Spleen (tissue), 11 donors: ENCODE data around the gene TRIM63. TPM values are rescaled to one million over a fixed set of nuclear protein-coding genes. Genes with fewer than 3 reads are reported as not detected.

Experiments used
- DNase-seq: peaks from one replicate; pipeline ENCODE4 v3.0.0-alpha.2; 2020
- H3K27ac ChIP-seq, 8 donors: fragments of 200-600 bp; sonication (generic) in 7 of 8; 1 replicate in 4 of 8; 2 replicates in 4 of 8; pipeline versions ENCODE4 v1.5.0 to v1.8.0; 2016 to 2021; ENCODE audit warnings: inconsistent platforms in 4 of 8, mild to moderate bottlenecking in 4 of 8, moderate library complexity in 1 of 8
- H3K27me3 ChIP-seq, 7 donors: fragments of 200-600 bp; sonication (generic) in 6 of 7; replicated peaks in 1 of 7; 1 replicate in 4 of 7; 2 replicates in 3 of 7; pipeline versions ENCODE4 v1.5.0 to v1.8.0; 2016 to 2021; ENCODE audit warnings: inconsistent platforms in 3 of 7, mild to moderate bottlenecking in 1 of 7
- H3K36me3 ChIP-seq, 6 donors: fragments of 200-600 bp; sonication (generic) in 5 of 6; 1 replicate in 4 of 6; 2 replicates in 2 of 6; pipeline versions ENCODE4 v1.5.0 to v1.8.0; 2016 to 2021; ENCODE audit warnings: inconsistent platforms in 2 of 6
- H3K4me1 ChIP-seq, 6 donors: fragments of 200-600 bp; sonication (generic) in 5 of 6; 1 replicate in 3 of 6; 2 replicates in 3 of 6; pipeline versions ENCODE4 v1.5.0 to v1.8.0; 2016 to 2021; ENCODE audit warnings: inconsistent platforms in 3 of 6
- H3K4me3 ChIP-seq, 8 donors: fragments of 200-600 bp; sonication (generic) in 7 of 8; 1 replicate in 4 of 8; 2 replicates in 4 of 8; pipeline versions ENCODE4 v1.5.0 to v1.8.0; 2016 to 2021; ENCODE audit warnings: inconsistent platforms in 4 of 8, mild to moderate bottlenecking in 4 of 8, moderate library complexity in 2 of 8
- H3K9me3 ChIP-seq, 8 donors: fragments of 200-600 bp; sonication (generic) in 7 of 8; 1 replicate in 4 of 8; 2 replicates in 4 of 8; pipeline versions ENCODE4 v1.5.0 to v1.8.0; 2016 to 2021; ENCODE audit warnings: inconsistent platforms in 4 of 8
- POLR2A ChIP-seq, 3 donors: fragments of 450-650 bp; IDR thresholded peaks; one replicate each; pipeline ENCODE4 v1.5.1; 2017; ENCODE audit warnings: antibody characterized with exemption in 3 of 3, mild to moderate bottlenecking in 1 of 3
- POLR2AphosphoS5 ChIP-seq, 3 donors: sonication (generic); formaldehyde crosslinking; IDR thresholded peaks; one replicate each; pipeline ENCODE4 v1.5.1; 2017; ENCODE audit warnings: antibody characterized with exemption in 3 of 3
- WGBS, 5 donors: extraction: QIAGEN DNeasy Blood & Tissue Kit in 3 of 5; methylation state at CpG; one replicate each; pipeline versions ENCODE4 v1.1.5 to v1.1.7; 2013 to 2018; 5-methylcytosine and 5-hydroxymethylcytosine counted together
- intact Hi-C: fragments of 100-400 bp; cut with DNase I; formaldehyde crosslinking; loops from one replicate; pipeline ENCODE4 v1.15.0; 2023; ENCODE audit warnings: low total_unique reads
- polyA plus RNA-seq, 3 donors: library from polyadenylated mRNA; stranded (reverse); fragments of 200-250 nt; gene quantifications; one replicate each; pipeline ENCODE4 v1.2.1, GENCODE V29; 2013
- total RNA-seq, 7 donors: library from RNA; depleted of rRNA in 3 of 7; stranded (reverse); fragments of >200 nt in 3 of 7; fragmentation: NEBNext Ultra II Directional in 4 of 7; extraction: Animal tissue kit (Norgen Biotek cat#: 25700) in 4 of 7; gene quantifications; one replicate each; pipeline versions ENCODE4 v1.1.0 to v1.2.1, GENCODE V29; 2016 to 2021
- TF ChIP-seq, protein P1 (sequence below), 11 experiments: fragments of 200-600 bp in 7 of 11; fragments of 450-650 bp in 4 of 11; sonication (generic) in 4 of 11; IDR thresholded peaks in 8 of 11; conservative IDR thresholded peaks in 3 of 11; 1 replicate in 7 of 11; 2 replicates in 4 of 11; pipeline versions ENCODE4 v1.4.0 to v1.8.0; 2016 to 2021; ENCODE audit warnings: antibody characterized with exemption in 11 of 11, inconsistent platforms in 4 of 11, mild to moderate bottlenecking in 1 of 11
- donor health status: healthy with polysubstance abuse.
- donor health status: DM: no; HTN: no; CAD: no; lungs with moderate emphysema.
- donor health status: DM: no; HTN: no; CAD: no.
- donor health status: Bipolar disorder and iron deficiency.
- donor health status: healthy.
- donor health status: DM: no; HTN: no; CAD: no.
- donor health status: DM: yes; HTN: yes; CAD: no.

TRIM63 gene
- total and polyA plus RNA-seq, 10 donors = 0.13 to 0.61 (median 0.30) TPM; not detected in 5

DNA sequence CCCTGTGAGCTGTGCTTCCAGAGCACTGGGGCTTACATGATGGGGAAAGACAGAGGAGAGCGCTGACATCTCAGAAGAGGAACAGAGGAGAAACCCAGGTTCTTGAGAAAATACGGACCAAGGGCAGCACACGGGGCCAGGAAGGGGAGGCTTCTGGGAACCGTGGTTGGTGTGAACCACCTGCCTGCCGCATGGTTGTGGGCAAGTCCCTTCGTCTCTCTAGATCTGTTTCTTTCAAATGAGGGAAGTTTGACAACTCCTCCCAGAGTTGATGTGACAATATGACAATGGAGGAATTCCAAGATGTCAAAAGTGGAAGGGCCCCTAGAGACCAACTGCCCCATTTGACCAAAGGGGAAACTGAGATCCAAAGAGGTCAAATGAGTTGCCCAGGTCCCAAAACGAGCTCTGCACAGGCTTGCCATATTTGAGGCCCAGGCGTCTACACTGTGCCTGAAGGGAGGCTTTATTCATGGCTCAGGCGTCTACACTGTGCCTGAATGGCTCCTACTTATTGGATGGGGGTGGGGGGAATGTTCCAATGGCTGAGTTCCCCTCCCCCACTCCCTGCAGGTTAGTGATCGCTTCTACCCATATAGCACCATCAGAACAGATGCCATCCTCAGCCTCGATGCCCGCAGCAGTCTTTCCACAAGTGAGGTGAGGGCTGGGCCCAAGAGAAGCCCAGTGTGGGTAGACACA is 34.6 kb downstream of the TRIM63 start:
- Histone ChIP-seq H3K27me3 (peaks cover 0 to 28% (median 0%) of the 10 kb centered on the region in 7 donors), H3K27ac (no peak overlapping the region), H3K9me3 (no peaks in the 10 kb centered on the region), H3K4me1 (peaks cover 6 to 28% (median 15%) of the 10 kb centered on the region in 6 donors), H3K4me3 (no peak overlapping the region), H3K36me3 (no peaks in the 10 kb centered on the region)
- 62 to 82% (median 80%) methylated on average over 9 to 12 of the region's 12 CpGs for WGBS, 5 donors
- DNase-seq = no peak
- intact Hi-C loops = loop anchor here (10.0 kb wide), 1 partner anchor 112 kb away; no protein-coding TSS in a partner anchor
- TF ChIP-seq POLR2AphosphoS5 (IDR thresholded peaks at IDR 0.05) = no peak

DNA sequence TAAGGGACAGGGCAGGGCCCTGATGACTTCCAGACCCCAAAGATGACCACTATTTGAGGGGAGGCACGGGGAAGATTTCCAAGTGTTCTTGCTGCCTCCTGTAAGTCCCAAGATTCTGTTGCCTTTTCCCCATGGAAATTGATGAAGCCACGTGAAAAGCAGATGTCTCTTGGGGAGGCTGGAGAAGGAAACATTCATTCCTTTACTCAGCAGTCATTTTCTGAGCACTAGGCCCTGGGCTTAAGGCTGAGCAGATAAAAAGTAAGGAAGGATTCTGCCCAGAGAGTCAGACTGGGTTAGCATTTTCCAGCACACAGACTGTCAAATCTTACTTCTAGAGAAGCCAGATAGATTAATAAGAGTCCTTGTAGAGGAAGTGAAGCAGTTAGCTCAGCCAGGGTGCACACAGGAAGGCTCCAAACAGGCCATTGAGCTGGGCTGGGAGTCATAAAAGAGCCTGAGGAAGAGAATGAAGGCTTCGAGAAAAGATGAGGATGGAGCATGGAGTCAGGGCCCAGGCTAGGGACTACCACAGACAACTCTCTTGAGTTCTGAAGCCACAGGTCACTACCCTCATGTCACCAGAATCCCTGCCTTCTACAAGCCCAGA is 35.7 kb downstream of the TRIM63 start:
- WGBS, 5 donors = 64 to 90% (median 70%) methylated on average over 3 of the region's 3 CpGs
- peaks cover 0 to 27% (median 0%) of the 10 kb centered on the region in 7 donors for H3K27me3 ChIP-seq
- no peak overlapping the region for H3K4me3 ChIP-seq
- H3K36me3 ChIP-seq = no peaks in the 10 kb centered on the region
- H3K9me3 ChIP-seq = no peaks in the 10 kb centered on the region
- peaks cover 6 to 26% (median 15%) of the 10 kb centered on the region in 6 donors for H3K4me1 ChIP-seq
- intact Hi-C loops = loop anchor here (10.0 kb wide), 1 partner anchor 113 kb away; no protein-coding TSS in a partner anchor
- DNase-seq = no peak
- H3K27ac ChIP-seq = no peak overlapping the region
- TF ChIP-seq, protein P1, sequence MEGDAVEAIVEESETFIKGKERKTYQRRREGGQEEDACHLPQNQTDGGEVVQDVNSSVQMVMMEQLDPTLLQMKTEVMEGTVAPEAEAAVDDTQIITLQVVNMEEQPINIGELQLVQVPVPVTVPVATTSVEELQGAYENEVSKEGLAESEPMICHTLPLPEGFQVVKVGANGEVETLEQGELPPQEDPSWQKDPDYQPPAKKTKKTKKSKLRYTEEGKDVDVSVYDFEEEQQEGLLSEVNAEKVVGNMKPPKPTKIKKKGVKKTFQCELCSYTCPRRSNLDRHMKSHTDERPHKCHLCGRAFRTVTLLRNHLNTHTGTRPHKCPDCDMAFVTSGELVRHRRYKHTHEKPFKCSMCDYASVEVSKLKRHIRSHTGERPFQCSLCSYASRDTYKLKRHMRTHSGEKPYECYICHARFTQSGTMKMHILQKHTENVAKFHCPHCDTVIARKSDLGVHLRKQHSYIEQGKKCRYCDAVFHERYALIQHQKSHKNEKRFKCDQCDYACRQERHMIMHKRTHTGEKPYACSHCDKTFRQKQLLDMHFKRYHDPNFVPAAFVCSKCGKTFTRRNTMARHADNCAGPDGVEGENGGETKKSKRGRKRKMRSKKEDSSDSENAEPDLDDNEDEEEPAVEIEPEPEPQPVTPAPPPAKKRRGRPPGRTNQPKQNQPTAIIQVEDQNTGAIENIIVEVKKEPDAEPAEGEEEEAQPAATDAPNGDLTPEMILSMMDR (IDR thresholded peaks at IDR 0.05 in 8 of 11, conservative IDR thresholded peaks at IDR 0.05 in 3 of 11) = no peak
- no peak for TF ChIP-seq POLR2AphosphoS5 (IDR thresholded peaks at IDR 0.05)
- TF ChIP-seq POLR2A (IDR thresholded peaks at IDR 0.05) = no peak

DNA sequence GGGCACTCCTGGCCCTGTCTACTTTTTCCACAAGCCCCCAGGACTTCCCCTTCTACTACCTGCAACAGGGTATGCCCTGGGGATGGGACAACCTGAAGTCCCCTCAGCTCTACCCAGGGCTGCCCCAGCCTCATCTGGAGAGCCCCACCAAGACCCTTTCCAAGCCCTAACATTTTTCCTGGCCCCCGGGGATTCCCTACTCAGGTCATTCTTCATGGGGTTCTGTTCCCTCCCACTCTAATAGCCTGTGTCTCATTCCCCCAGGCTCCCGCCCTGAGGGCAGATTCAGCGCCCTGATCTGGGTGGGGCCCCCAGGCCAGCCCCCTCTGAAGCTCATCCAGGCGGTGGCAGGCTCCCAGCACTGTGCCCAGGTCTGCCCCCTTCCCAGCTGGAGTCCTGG is 36.2 kb downstream of the TRIM63 start:
- DNase-seq = no peak
- peaks cover 0 to 22% (median 0%) of the 10 kb centered on the region in 7 donors for H3K27me3 ChIP-seq
- TF ChIP-seq, protein P1 (IDR thresholded peaks at IDR 0.05 in 8 of 11, conservative IDR thresholded peaks at IDR 0.05 in 3 of 11) = no peak
- TF ChIP-seq POLR2A (IDR thresholded peaks at IDR 0.05) (no peak), POLR2AphosphoS5 (IDR thresholded peaks at IDR 0.05) (no peak)
- peaks cover 3 to 21% (median 11%) of the 10 kb centered on the region in 6 donors for H3K4me1 ChIP-seq
- H3K4me3 ChIP-seq = no peak overlapping the region
- H3K27ac ChIP-seq = no peak overlapping the region
- WGBS, 5 donors = 86 to 95% (median 88%) methylated on average over 4 of the region's 4 CpGs
- no peaks in the 10 kb centered on the region for H3K36me3 ChIP-seq
- H3K9me3 ChIP-seq = no peaks in the 10 kb centered on the region
- intact Hi-C loops = loop anchor here (10.0 kb wide), 1 partner anchor 114 kb away; no protein-coding TSS in a partner anchor

DNA sequence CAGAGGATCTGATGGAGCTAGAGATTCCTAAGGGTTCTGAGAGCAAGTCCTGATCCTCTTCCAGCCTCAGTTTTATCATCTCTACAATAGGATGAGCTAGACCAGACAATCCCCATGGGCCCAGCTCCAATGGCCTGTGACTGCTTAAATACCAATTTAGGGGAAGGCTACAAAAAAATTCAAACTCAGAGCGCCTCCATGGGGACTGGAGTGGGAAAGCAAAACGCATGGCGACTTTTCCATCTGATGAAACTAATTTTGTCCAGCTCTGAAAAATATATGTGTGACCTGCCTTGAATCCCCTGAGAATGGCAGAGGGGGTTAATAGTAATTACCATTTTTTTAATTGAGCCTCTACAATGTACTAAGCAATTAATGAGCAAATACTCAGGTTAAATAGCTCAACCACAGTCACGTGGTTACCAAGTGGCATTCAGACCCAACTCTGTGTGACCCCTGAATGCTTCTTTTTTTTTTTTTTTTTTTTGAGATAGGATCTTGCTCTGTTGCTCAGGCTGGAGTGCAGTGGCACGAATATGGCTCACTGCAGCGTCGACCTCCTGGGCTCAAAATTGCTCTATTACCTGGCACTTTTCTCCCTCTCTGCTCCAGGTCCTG is 37.5 kb downstream of the TRIM63 start:
- Histone ChIP-seq H3K9me3 (no peaks in the 10 kb centered on the region), H3K4me1 (peaks cover 0 to 14% (median 5%) of the 10 kb centered on the region in 6 donors), H3K36me3 (no peaks in the 10 kb centered on the region), H3K27ac (no peak overlapping the region), H3K27me3 (peaks cover 0 to 19% (median 0%) of the 10 kb centered on the region in 7 donors), H3K4me3 (no peak overlapping the region)
- intact Hi-C loops = loop anchor here (10.0 kb wide), 1 partner anchor 115 kb away; no protein-coding TSS in a partner anchor
- no peak for DNase-seq
- no peak for TF ChIP-seq POLR2AphosphoS5 (IDR thresholded peaks at IDR 0.05)
- TF ChIP-seq, protein P1 (IDR thresholded peaks at IDR 0.05 in 8 of 11, conservative IDR thresholded peaks at IDR 0.05 in 3 of 11) = no peak
- TF ChIP-seq POLR2A (IDR thresholded peaks at IDR 0.05) = no peak
- 70 to 86% (median 82%) methylated on average over 7 of the region's 7 CpGs for WGBS, 5 donors
